Ishikawa (cell line): Measurements from ENCODE around the gene CACNA1D.

Experiments
- CEBPB ChIP-seq: IDR thresholded peaks from 2 replicates; pipeline ENCODE4 v1.6.1; 2012
- CREB1 ChIP-seq: IDR thresholded peaks from 2 replicates; pipeline ENCODE4 v1.6.1; 2012; ENCODE audit warnings: low read depth
- EGR1 ChIP-seq: IDR thresholded peaks from 2 replicates; pipeline ENCODE4 v1.6.1; 2012
- EP300 ChIP-seq: IDR thresholded peaks from 2 replicates; pipeline ENCODE4 v1.6.1; 2012; ENCODE audit warnings: borderline replicate concordance
- FOXM1 ChIP-seq: IDR thresholded peaks from 2 replicates; pipeline ENCODE4 v1.6.1; 2012; ENCODE audit warnings: low read depth, borderline replicate concordance
- MAX ChIP-seq: IDR thresholded peaks from 2 replicates; pipeline ENCODE4 v1.6.1; 2012
- NFIC ChIP-seq: IDR thresholded peaks from 2 replicates; pipeline ENCODE4 v1.6.1; 2012
- RAD21 ChIP-seq: IDR thresholded peaks from 2 replicates; pipeline ENCODE4 v1.6.1; 2012; ENCODE audit warnings: low read depth
- REST ChIP-seq: IDR thresholded peaks from 2 replicates; pipeline ENCODE4 v1.6.1; 2012; ENCODE audit warnings: low read depth, mild to moderate bottlenecking
- TAF1 ChIP-seq: IDR thresholded peaks from 2 replicates; pipeline ENCODE4 v1.6.1; 2012; ENCODE audit warnings: low read depth, mild to moderate bottlenecking
- TCF12 ChIP-seq: IDR thresholded peaks from 2 replicates; pipeline ENCODE4 v1.6.1; 2012; ENCODE audit warnings: low read depth
- TEAD4 ChIP-seq: IDR thresholded peaks from 2 replicates; pipeline ENCODE4 v1.6.1; 2012
- YY1 ChIP-seq: IDR thresholded peaks from 2 replicates; pipeline ENCODE4 v1.6.1; 2012; ENCODE audit warnings: low read depth
- ZBTB7A ChIP-seq: IDR thresholded peaks from 2 replicates; pipeline ENCODE4 v1.6.1; 2012; ENCODE audit warnings: low read depth
- TF ChIP-seq, protein P1 (sequence below): IDR thresholded peaks from 2 replicates; pipeline ENCODE4 v1.6.1; 2012

CACNA1D gene

GRCh38 chr3:53819163-53819868, 324.9 kb downstream of the CACNA1D start:
- TF ChIP-seq REST (no peak), TEAD4 (no peak), TCF12 (no peak)

DNA sequence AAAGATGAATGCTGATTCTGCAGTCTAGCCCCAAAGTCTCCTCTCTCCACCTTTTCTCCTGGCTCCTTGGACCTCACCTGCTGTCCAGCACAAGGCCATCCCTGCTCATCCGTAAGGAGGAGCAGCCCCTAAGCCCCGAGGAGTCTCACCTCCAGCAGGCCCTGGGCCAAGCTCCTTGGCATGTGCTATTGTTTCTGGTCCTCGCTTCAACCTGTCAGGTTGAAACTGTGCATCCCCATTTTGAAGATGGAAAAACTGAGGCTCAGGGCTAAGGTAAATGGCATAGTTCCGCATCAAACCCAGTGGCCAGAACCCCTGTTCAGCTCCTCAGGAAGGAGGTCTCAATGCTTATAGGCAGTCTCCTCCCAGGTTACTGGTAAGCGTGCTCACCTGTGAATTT, 325.7 kb downstream of the CACNA1D start:
- TF ChIP-seq RAD21 (no peak), CEBPB (no peak), YY1 (no peak), FOXM1 (no peak), REST (no peak), CREB1 (no peak), EGR1 (no peak), TAF1 (no peak), MAX (no peak), NFIC (no peak), EP300 (no peak), TEAD4 (no peak), TCF12 (no peak), ZBTB7A (no peak)
- TF ChIP-seq, protein P1, sequence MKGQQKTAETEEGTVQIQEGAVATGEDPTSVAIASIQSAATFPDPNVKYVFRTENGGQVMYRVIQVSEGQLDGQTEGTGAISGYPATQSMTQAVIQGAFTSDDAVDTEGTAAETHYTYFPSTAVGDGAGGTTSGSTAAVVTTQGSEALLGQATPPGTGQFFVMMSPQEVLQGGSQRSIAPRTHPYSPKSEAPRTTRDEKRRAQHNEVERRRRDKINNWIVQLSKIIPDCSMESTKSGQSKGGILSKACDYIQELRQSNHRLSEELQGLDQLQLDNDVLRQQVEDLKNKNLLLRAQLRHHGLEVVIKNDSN = no peak

DNA sequence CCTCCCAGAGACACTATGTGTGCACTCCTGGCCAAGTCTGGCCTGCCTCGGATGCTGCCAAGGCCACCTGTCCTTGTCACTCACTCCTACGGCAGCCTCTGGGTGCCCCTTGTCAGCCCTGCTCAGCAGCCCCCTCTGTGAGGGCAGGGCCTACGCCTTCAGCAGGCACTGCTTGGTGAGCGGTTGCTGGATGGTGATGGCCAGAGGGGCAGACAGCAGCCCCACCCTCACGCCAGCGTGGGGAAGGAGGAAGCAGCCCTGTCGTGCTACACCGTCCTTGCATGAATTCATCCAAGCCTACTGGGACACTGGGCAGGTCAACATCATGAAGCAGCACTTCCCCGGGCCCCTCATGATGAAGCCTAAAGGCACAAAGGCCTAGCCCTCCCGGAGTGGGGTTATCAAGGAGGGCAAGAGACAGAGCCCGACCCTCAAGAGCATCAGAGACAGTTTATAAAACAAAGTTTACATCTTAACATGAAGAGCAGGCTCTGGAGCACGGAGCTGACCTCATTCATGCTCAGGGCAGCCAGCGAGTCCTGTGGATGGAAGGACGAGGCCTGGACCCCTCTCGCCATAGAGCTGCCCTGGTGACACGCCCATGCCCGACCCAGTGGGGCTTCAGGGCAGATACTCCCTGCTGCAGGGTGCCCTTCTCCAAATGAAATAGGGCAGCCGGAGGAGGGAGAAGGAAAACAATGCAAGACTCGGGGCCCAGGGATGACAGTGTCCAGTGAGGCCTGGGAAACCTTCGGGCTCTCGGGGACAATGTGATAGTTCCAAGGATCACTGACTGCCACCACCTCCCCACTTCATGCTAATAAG, 326.6 kb downstream of the CACNA1D start:
- no peak for TF ChIP-seq YY1
- TF ChIP-seq RAD21 = no peak
- no peak for TF ChIP-seq EP300
- TF ChIP-seq TAF1 = no peak
- no peak for TF ChIP-seq REST
- no peak for TF ChIP-seq MAX
- TF ChIP-seq FOXM1 = no peak

- TF ChIP-seq, protein P1 = no peak
- TF ChIP-seq FOXM1 (no peak), YY1 (no peak), REST (no peak), EGR1 (no peak), TEAD4 (no peak), MAX (no peak), RAD21 (no peak), CREB1 (no peak), TAF1 (no peak), TCF12 (no peak), NFIC (no peak), ZBTB7A (no peak), EP300 (no peak), CEBPB (no peak)
Measured at GRCh38 chr3:53821631-53822121, 327.3 kb downstream of the CACNA1D start.
